Measurements from ENCODE around the gene CCDC110. TPM values are rescaled to one million over a fixed set of nuclear protein-coding genes. Genes with fewer than 3 reads are reported as not detected.

Gene CCDC110
- total and polyA plus RNA-seq, 2 of the 13 experiments (the other 11 are each of a cell fraction or from before 2014, with no cell fraction given) = not detected

DNA sequence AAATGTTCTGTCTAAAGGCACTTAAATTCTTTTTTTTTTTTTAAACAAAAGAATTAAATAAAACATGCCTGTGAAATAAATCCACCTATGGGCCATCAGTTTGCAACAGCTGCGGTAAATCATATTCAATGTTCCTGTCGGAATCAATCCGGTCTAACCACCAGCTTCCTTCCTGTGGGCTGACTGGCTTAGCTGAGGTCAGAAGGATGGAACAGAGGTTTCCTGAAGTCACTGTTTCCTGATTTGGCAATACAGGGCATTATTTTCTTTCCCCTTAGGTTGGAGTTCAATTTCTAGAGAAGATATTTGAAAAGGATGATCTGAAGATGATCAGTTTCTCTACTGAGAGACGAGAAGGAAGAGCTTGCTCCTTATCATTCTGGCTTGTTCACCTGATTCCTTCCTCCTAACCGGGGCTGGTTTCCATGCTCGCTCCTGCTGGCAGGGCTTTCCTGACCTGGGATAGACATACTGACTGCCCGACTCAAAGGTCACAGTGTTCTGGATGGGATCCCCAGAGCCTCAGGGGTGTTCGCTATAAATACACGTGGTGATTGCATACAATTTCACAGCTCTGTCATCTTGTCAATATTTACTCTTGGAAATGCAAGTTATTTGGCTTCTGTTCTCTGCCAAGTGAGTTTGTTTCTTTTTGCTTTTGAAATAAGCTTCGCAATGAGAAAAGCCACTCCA is 42.1 kb upstream of the CCDC110 start (continued):
- TF ChIP-seq, protein P1, sequence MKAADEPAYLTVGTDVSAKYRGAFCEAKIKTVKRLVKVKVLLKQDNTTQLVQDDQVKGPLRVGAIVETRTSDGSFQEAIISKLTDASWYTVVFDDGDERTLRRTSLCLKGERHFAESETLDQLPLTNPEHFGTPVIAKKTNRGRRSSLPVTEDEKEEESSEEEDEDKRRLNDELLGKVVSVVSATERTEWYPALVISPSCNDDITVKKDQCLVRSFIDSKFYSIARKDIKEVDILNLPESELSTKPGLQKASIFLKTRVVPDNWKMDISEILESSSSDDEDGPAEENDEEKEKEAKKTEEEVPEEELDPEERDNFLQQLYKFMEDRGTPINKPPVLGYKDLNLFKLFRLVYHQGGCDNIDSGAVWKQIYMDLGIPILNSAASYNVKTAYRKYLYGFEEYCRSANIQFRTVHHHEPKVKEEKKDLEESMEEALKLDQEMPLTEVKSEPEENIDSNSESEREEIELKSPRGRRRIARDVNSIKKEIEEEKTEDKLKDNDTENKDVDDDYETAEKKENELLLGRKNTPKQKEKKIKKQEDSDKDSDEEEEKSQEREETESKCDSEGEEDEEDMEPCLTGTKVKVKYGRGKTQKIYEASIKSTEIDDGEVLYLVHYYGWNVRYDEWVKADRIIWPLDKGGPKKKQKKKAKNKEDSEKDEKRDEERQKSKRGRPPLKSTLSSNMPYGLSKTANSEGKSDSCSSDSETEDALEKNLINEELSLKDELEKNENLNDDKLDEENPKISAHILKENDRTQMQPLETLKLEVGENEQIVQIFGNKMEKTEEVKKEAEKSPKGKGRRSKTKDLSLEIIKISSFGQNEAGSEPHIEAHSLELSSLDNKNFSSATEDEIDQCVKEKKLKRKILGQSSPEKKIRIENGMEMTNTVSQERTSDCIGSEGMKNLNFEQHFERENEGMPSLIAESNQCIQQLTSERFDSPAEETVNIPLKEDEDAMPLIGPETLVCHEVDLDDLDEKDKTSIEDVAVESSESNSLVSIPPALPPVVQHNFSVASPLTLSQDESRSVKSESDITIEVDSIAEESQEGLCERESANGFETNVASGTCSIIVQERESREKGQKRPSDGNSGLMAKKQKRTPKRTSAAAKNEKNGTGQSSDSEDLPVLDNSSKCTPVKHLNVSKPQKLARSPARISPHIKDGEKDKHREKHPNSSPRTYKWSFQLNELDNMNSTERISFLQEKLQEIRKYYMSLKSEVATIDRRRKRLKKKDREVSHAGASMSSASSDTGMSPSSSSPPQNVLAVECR (CRISPR knock-in tag; IDR thresholded peaks at IDR 0.05; ENCODE audit: borderline replicate concordance) = peak; percentile 16; the same call in 1 of the 2 replicates
- TF ChIP-seq THAP11 (CRISPR knock-in tag; IDR thresholded peaks at IDR 0.05) (peak; percentile 46), TRIM24 (CRISPR knock-in tag; IDR thresholded peaks at IDR 0.05) (no peak), IRF2 (CRISPR knock-in tag; IDR thresholded peaks at IDR 0.05) (peak; percentile 44; the same call in 1 of the 2 replicates), ZBTB34 (CRISPR knock-in tag; IDR thresholded peaks at IDR 0.05) (no peak), NFRKB (IDR thresholded peaks at IDR 0.05) (no peak), ZKSCAN1 (IDR thresholded peaks at IDR 0.05; ENCODE audit: low read length) (no peak), HNF4A (CRISPR knock-in tag; IDR thresholded peaks at IDR 0.05) (peak; percentile 71), ZNF557 (CRISPR knock-in tag; IDR thresholded peaks at IDR 0.05) (no peak), NCOA2 (CRISPR knock-in tag; IDR thresholded peaks at IDR 0.05) (peak; percentile 39; the same call in 1 of the 2 replicates), ZNF280D (CRISPR knock-in tag; IDR thresholded peaks at IDR 0.05) (no peak), MIER3 (CRISPR knock-in tag; IDR thresholded peaks at IDR 0.05; ENCODE audit: borderline replicate concordance) (peak; percentile 45; the same call in 1 of the 2 replicates), ARID5B (CRISPR knock-in tag; IDR thresholded peaks at IDR 0.05) (peak; percentile 86), ZBTB25 (CRISPR knock-in tag; IDR thresholded peaks at IDR 0.05) (peak; percentile 57; the same call in 1 of the 2 replicates), CEBPB (IDR thresholded peaks at IDR 0.05; ENCODE audit: borderline replicate concordance, low read depth, low read length) (peak; percentile 52; the same call in 1 of the 2 replicates), ZSCAN29 (CRISPR knock-in tag; conservative IDR thresholded peaks at IDR 0.05) (no peak)
